ENCODE results near the gene ATP11A. TPM values are rescaled to one million over a fixed set of nuclear protein-coding genes. Genes with fewer than 3 reads are reported as not detected.

The ATP11A gene
- total and polyA plus RNA-seq, 9 of the 15 experiments (the other 6 are each of a cell fraction or from before 2014, with no cell fraction given): 0.38 to 34.2 (median 4.2) TPM

DNA sequence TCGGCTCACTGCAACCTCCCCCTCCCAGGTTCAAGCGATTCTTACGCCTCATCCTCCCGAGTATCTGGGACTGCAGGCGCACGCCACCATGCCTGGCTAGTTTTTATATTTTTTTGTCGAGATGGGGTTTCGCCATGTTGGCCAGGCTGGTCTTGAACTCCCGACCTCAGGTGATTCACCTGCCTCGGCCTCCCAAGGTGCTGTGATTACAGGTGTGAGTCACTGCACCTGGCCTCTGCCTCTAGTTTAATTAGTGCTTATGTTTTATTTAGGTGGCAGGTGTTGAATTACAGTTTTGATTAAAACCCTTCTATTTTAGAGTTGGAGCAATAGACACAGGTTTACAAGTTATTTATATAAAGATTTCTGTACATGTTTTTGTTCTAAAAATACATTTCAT is 42.8 kb downstream of the ATP11A start:
- TF ChIP-seq, protein P1, sequence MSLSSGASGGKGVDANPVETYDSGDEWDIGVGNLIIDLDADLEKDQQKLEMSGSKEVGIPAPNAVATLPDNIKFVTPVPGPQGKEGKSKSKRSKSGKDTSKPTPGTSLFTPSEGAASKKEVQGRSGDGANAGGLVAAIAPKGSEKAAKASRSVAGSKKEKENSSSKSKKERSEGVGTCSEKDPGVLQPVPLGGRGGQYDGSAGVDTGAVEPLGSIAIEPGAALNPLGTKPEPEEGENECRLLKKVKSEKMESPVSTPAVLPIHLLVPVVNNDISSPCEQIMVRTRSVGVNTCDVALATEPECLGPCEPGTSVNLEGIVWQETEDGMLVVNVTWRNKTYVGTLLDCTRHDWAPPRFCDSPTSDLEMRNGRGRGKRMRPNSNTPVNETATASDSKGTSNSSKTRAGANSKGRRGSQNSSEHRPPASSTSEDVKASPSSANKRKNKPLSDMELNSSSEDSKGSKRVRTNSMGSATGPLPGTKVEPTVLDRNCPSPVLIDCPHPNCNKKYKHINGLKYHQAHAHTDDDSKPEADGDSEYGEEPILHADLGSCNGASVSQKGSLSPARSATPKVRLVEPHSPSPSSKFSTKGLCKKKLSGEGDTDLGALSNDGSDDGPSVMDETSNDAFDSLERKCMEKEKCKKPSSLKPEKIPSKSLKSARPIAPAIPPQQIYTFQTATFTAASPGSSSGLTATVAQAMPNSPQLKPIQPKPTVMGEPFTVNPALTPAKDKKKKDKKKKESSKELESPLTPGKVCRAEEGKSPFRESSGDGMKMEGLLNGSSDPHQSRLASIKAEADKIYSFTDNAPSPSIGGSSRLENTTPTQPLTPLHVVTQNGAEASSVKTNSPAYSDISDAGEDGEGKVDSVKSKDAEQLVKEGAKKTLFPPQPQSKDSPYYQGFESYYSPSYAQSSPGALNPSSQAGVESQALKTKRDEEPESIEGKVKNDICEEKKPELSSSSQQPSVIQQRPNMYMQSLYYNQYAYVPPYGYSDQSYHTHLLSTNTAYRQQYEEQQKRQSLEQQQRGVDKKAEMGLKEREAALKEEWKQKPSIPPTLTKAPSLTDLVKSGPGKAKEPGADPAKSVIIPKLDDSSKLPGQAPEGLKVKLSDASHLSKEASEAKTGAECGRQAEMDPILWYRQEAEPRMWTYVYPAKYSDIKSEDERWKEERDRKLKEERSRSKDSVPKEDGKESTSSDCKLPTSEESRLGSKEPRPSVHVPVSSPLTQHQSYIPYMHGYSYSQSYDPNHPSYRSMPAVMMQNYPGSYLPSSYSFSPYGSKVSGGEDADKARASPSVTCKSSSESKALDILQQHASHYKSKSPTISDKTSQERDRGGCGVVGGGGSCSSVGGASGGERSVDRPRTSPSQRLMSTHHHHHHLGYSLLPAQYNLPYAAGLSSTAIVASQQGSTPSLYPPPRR (CRISPR knock-in tag; IDR thresholded peaks at IDR 0.05; ENCODE audit: borderline replicate concordance): no peak
- no peak for TF ChIP-seq RAD51 (IDR thresholded peaks at IDR 0.05; ENCODE audit: borderline replicate concordance, low read depth)
- TF ChIP-seq EP400 (IDR thresholded peaks at IDR 0.05): no peak
- TF ChIP-seq CHD2 (IDR thresholded peaks at IDR 0.05; ENCODE audit: low read depth, low read length): no peak
- TF ChIP-seq ELK1 (CRISPR knock-in tag; IDR thresholded peaks at IDR 0.05): no peak
- no peak for TF ChIP-seq NELFE (IDR thresholded peaks at IDR 0.05; ENCODE audit: insufficient read depth, insufficient read length)
- no peak for TF ChIP-seq ZNF174 (CRISPR knock-in tag; IDR thresholded peaks at IDR 0.05)
- TF ChIP-seq ZBTB5 (IDR thresholded peaks at IDR 0.05): no peak
- no peak for TF ChIP-seq ARHGAP35 (IDR thresholded peaks at IDR 0.05; ENCODE audit: partially characterized antibody)
- no peak for TF ChIP-seq ZNF764 (CRISPR knock-in tag; IDR thresholded peaks at IDR 0.05; ENCODE audit: low read depth)
- no peak for TF ChIP-seq ZNF121 (CRISPR knock-in tag; conservative IDR thresholded peaks at IDR 0.05)
- no peak for TF ChIP-seq ZNF263 (CRISPR knock-in tag; IDR thresholded peaks at IDR 0.05; ENCODE audit: borderline replicate concordance)
- TF ChIP-seq RBM25 (IDR thresholded peaks at IDR 0.05; ENCODE audit: low read depth, low read length, severe bottlenecking): no peak
- FAIRE-seq (no peak), DNase-seq (ENCODE audit: extremely low read depth in 1 of 4, low spot score in 3 of 4) (no peak), ATAC-seq (no peak)
- Histone ChIP-seq H3K79me2 (ENCODE audit: control insufficient read depth, insufficient read depth, low read length) (peaks cover 57% of the 10 kb centered on the region), H3K4me1 (replicated peaks in 1 of 2; ENCODE audit: control insufficient read depth in 2 of 2, insufficient read depth in 2 of 2, low read length in 2 of 2) (peaks cover 19 to 32% of the 10 kb centered on the region in 2 experiments; a peak in 4 of 5 replicates), H3K27me3 (ENCODE audit: control insufficient read depth in 2 of 2, insufficient read depth in 2 of 2, low read length in 2 of 2) (no peaks in the 10 kb centered on the region), H3K9me1 (ENCODE audit: control insufficient read depth, insufficient read depth, low read length) (no peaks in the 10 kb centered on the region), H3K27ac (ENCODE audit: extremely low read depth, low read depth, low read length) (no peak overlapping the region), H3K36me3 (ENCODE audit: control insufficient read depth, insufficient read depth, low read length) (no peaks in the 10 kb centered on the region), H3K4me3 (no peak overlapping the region), H2AFZ (ENCODE audit: low read depth, low read length) (no peak overlapping the region), H3K9ac (ENCODE audit: insufficient read depth in 1 of 2, low read depth in 2 of 2, low read length in 2 of 2) (no peak overlapping the region), H4K20me1 (replicated peaks; ENCODE audit: control insufficient read depth, insufficient read depth, low read length) (peaks cover 34% of the 10 kb centered on the region), H3K9me3 (replicated peaks; ENCODE audit: control insufficient read depth, insufficient read depth, low read depth, low read length) (no peaks in the 10 kb centered on the region), H3K4me2 (ENCODE audit: insufficient read depth, low read length) (no peak overlapping the region)
- POLR2A ChIA-PET: interaction anchor here (0.5 kb wide), 1 partner anchor 8 kb away, joined by 3 read pairs; no protein-coding TSS in a partner anchor
- BruUV-seq (replicated peaks): no TSS peak
- CTCF ChIA-PET (ENCODE audit: low intra/inter-chr PET ratio): no interaction called here
- in situ Hi-C loops (cut with MboI): no loop called here
- 65% methylated on average over 6 of the region's 10 CpGs for WGBS (ENCODE audit: insufficient coverage, low coverage, missing lambda C conversion rate)
- intact Hi-C loops (cut with micrococcal nuclease): no loop called here
